ENCODE data around the gene BMERB1.
"Not testable (repeated sequence)": the region's sequence is repeated elsewhere in the genome, so short reads cannot be mapped to it uniquely, and the experiment has no call there.

Gene BMERB1

DNA sequence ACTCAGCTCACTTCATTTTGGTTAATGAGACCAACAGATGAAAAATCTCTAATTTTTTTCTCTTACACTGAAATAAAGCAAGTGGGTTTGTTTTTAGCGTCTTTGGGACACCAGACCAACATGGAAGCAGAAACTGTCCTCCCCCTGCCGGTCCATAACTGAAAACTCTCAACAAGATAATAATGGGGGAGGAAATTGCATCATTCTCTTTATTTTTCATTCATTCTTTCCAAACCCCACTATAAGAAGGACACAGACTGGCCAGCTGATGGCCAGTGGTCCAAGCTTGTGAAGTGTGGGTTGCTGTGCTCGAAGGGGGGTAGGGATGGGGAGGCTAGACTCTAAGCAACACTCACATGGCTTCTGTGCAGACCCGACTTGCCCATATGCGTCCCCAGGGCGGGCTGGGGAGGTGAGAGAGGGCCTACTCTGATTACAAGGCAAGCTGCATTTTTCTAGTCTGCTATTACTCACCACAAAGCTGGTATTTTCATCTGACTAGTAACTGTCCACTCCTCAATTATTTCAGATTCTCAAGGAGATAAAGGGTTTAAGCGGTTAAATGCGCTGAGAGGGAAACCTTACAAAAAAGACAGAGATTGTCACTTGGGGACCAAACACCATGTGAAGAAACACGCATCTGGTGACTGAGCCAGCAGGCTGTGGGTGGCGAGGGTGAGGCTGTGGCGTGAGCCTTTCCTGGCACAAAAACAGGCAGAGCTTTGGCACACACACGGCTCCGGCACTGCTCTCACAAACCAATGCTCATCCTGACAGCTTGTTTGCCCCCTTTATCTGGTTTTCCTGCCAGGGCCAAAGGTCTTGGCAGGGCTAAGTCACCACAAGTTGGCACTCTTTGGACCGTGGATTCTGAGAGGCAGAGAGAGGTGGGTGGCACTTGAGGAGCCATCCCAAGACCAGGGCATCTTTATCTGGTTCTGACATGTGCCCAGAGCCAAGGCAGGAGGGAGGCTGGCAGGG lies 170.4 kb downstream of the BMERB1 start:
- Mint-ChIP-seq H3K27me3 (no peaks in the 10 kb centered on the region), H3K4me1 (peaks cover 20% of the 10 kb centered on the region), H3K27ac (peak overlapping the region; percentile 63 to 66), H3K9me3 (no peaks in the 10 kb centered on the region), H3K4me3 (no peak overlapping the region)
- ATAC-seq = no peak
- DNase-seq = no peak

DNA sequence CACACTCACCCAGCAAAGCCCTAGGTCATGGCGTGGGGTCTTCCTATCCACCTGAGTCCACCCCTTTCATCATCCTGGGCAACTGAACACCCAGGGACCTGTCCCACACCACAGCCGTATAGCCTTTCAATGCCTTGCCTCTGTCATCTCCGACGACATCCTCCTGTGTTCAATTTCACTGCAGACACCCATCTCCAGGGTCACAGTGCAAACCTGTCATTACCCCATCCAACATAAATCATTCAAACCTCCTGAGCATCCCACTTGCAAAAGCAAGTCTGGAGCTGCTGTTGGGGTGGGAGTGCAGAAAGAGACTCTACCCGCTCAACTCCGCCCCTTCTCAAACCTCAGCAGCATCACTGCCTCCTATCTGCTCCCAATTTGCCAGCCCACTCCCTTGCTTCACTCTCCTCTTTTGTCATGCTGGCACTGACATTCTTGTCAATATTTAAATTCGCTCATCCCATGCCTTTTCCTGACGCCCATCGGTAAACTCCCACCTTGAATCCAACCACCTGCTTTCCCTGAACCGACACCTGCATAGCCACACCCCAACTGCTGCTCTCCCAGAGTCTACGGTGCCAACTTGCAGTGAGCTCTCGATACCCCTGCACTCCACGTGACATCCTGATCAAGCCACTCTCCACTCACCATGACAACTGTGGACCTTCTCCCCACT lies 171.6 kb downstream of the BMERB1 start:
- Mint-ChIP-seq H3K9me3 (no peaks in the 10 kb centered on the region), H3K27me3 (no peaks in the 10 kb centered on the region), H3K4me3 (no peak overlapping the region), H3K4me1 (peaks cover 12% of the 10 kb centered on the region), H3K27ac (peak overlapping the region; percentile 66 to 67)
- DNase-seq (no peak), ATAC-seq (no peak)

DNA sequence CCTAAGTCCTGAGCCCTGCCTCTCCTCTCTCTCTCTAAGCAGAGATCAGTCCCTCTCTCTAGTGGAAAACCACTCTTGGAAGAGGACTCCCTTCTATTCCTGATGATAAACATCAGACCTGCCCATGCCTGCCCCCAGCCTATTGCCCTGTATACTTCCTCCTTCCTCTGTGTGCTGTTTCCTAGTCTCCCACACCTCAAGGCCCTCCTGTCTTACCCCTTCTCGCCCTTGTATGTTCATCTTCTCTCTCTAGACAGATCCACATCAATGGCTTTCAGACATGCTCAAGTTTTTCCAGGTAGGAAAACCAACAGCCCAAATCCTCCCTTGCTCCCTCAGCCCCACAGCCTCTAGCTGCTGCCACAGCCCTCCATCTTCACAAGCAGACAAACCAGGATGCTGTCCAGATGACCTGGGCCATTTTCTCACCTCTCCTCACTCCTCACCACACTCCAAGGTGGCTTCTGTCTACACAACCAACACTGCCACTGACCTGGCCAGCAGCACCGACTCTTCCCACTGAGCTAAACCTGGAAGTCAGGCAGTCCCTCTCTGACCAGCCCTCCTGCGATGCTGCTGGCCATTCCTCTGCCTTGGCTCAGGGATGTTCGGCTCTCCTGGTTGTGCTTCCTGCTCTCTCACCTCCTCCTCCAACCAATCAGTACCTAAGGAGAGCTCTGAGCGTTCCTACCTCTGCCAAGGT lies 172.3 kb downstream of the BMERB1 start:
- Mint-ChIP-seq H3K4me3 (no peak overlapping the region), H3K9me3 (no peaks in the 10 kb centered on the region), H3K27ac (peak overlapping the region; percentile 67 to 79), H3K27me3 (no peaks in the 10 kb centered on the region), H3K4me1 (peaks cover 12% of the 10 kb centered on the region)
- no peak for DNase-seq
- no peak for ATAC-seq

DNA sequence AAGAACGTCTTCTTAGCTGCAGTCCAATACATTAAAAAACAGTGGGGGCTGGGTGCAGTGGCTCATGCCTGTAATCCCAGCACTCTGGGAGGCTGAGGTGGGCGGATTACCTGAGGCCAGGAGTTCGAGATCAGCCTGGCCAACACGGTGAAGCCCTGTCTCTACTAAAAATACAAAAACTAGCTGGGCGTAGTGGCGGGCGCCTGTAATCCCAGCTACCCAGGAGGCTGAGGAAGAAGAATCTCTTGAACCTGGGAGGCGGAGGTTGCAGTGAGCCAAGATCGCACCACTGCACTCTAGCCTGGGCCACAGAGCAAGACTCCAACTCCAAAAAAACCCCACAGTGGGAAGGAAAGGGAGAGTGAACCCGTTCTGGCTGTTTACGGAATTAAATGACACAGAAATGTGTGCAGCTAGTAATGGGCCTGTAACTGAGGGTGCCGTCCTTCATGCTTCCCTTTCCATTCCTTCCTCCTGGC lies 172.9 kb downstream of the BMERB1 start:
- not testable (repeated sequence) for ATAC-seq, H3K4me3 Mint-ChIP-seq, H3K27me3 Mint-ChIP-seq, DNase-seq, H3K9me3 Mint-ChIP-seq
- peak overlapping the region; percentile 67 to 79 for H3K27ac Mint-ChIP-seq
- peaks cover 12% of the 10 kb centered on the region for H3K4me1 Mint-ChIP-seq

DNA sequence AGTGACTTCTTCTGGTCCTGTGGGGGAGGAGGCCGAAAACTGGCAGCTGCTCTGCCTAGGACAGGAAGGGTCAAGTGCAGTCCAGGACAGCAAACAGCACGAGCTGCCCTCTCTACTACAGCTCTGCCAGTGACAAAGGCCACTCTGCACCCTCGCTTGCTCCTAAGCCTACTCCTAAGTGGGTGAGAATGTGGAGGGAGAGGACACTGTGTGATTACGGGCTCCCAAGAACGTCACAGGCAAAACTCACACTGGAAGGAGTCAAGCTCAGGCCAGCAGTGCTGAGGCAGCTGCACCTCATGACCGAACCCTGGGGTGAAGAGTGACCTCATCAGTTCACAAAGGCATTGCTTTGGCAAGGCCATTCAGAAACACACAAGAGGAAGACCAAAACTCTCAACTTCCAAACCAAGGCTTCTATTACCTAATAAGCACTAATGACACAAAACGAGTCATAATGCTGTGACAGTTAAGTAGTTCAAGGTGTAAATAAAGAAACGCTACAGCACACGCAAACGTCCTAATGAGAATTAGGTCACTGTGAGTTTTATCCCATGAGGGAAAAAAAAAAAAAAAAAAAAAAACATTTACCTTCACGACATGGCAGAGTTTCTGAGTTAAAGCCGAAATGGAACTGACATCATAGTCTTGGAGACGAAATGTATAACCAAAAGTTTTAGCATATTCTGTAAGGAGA lies 173.5 kb downstream of the BMERB1 start:
- no peak for DNase-seq
- H3K27ac Mint-ChIP-seq = peak overlapping the region; percentile 12 to 28
- no peak for ATAC-seq
- peaks cover 12% of the 10 kb centered on the region for H3K4me1 Mint-ChIP-seq
- H3K27me3 Mint-ChIP-seq = no peaks in the 10 kb centered on the region
- H3K9me3 Mint-ChIP-seq = no peaks in the 10 kb centered on the region
- H3K4me3 Mint-ChIP-seq = no peak overlapping the region

DNA sequence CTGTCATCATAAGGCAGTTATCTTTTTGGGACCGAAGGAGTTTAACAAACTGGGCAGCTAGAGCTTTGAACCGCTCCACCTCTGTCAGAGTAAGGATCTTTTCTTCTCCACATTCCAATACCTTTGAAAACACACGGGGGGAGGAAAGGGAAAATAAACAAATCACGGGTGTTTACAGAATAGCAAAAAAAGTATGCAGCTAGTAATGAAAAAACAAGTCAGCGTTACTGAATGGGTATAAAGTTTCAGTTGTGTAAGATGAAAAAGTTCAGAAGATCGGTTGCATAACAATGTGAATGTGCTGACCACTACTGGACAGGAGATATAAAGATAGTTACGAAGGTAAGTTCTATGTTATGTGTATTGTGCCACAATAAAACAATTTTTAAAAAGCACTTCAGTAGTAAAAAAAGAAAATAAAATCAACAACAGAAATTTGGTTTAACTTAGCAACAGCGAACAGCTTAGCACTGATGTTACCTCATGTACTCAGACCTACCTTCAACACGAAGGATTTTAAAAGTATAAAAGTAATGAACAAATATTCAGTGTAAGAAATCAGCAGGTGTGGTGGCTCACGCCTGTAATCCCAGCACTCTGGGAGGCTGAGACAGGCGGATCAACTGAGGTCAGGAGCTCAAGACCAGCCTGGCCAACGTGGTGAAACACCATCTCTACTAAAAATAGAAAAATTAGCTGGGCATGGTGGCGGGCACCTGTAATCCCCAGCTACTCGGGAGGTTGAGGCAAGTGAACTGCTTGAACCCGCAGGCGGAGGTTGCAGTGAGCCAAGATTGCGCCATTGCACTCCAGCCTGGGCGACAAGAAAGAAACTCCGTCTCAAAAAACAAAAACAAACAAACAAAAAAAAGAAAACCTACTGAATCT lies 174.3 kb downstream of the BMERB1 start:
- H3K9me3 Mint-ChIP-seq = no peaks in the 10 kb centered on the region
- peak overlapping the region in 1 of 2 donors; percentile 12 for H3K27ac Mint-ChIP-seq
- no peaks in the 10 kb centered on the region for H3K27me3 Mint-ChIP-seq
- DNase-seq (no peak), ATAC-seq (no peak)
- no peak overlapping the region for H3K4me3 Mint-ChIP-seq
- peaks cover 12% of the 10 kb centered on the region for H3K4me1 Mint-ChIP-seq

DNA sequence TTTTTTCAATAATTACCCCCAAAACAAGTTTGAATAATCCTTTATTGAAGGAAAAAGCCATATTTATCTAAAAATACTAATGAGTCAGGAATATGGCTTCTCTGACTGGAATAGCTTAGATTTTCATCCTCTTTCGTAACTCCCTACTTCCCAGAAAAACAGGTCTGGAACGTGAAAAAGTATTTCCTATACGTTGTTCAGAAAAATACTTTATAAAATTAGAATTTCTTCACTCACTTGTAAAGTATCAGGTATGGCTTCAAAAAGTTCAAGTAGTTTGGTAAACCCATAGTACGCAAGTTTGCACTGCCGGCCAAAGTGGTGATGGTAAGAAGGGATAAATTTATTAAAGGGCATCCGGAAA lies 174.9 kb downstream of the BMERB1 start:
- DNase-seq (no peak), ATAC-seq (no peak)
- H3K27me3 Mint-ChIP-seq = no peaks in the 10 kb centered on the region
- H3K9me3 Mint-ChIP-seq = no peaks in the 10 kb centered on the region
- peaks cover 12% of the 10 kb centered on the region for H3K4me1 Mint-ChIP-seq
- no peak overlapping the region for H3K4me3 Mint-ChIP-seq
- peak overlapping the region in 1 of 2 donors; percentile 50 for H3K27ac Mint-ChIP-seq

DNA sequence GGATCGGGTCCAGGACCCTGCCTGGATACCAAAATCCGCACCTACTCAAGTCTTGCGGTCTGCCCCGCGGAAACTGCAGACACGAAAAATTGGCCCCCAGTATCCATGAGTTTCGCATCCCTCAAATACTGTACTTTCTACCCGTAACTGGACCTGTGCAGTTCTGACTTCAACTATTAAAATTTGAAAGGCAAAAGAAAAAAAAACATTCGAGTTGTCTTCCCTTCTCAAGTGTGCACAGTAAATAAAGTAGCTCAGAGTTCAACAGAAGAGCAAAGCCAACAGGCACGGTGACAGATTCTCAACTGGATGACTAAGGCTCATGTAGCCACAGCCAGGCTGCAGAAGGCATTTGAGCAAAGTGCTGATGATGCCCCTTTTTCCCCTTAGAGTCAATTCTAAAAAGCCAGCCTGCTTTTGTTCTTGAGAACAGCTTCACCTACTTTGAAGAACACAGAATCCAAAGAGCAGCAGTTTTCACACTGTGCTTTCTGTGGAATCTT lies 176.0 kb downstream of the BMERB1 start:
- DNase-seq (no peak), ATAC-seq (no peak)
- Mint-ChIP-seq H3K27ac (no peak overlapping the region), H3K9me3 (no peaks in the 10 kb centered on the region), H3K4me1 (peaks cover 12% of the 10 kb centered on the region), H3K27me3 (no peaks in the 10 kb centered on the region), H3K4me3 (no peak overlapping the region)

DNA sequence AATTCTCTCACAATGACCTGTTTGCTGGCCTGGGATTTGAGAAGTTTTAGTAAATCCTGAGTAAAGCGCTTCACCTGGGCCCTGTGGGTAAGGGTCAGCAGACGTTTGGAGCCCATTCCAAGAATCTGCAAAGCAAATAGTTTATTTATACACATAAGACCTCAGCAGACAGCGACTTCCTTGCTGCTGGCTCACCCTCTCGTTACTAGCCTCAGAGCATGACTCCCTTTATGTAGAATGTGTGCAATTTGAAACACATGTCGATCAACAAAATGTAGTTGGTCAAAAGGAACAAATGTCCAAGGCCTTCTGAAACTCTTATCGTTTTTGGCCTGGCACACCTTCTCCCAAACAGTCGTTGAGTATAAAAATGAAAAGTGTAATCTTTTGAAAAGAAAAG lies 177.2 kb downstream of the BMERB1 start:
- Mint-ChIP-seq H3K4me1 (peaks cover 4% of the 10 kb centered on the region), H3K9me3 (no peaks in the 10 kb centered on the region), H3K27me3 (no peaks in the 10 kb centered on the region), H3K27ac (no peak overlapping the region), H3K4me3 (no peak overlapping the region)
- DNase-seq (no peak), ATAC-seq (no peak)

DNA sequence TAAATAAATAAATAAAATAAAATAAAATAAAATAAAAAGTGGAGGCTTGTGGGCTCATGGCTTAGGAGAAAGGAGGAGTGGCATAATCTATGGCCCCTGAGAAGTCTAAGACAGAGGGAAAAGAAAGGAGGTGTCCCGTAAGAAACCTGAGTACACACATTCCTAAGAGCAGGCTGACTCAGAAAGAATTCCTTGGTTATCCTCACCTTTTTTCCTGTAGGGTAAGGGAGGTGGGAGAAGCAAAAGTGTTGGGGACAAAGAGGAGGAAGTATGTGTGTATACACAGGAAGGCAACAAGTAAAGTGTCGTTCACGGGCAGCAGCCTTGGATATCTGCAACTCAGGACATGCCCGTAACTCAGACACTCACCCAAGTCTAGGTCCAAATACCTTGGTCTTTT lies 179.3 kb downstream of the BMERB1 start:
- Mint-ChIP-seq H3K27ac (peak overlapping the region in 1 of 2 donors; percentile 90), H3K27me3 (no peaks in the 10 kb centered on the region), H3K9me3 (no peaks in the 10 kb centered on the region), H3K4me3 (no peak overlapping the region), H3K4me1 (no peaks in the 10 kb centered on the region)
- DNase-seq = no peak
- ATAC-seq = no peak

DNA sequence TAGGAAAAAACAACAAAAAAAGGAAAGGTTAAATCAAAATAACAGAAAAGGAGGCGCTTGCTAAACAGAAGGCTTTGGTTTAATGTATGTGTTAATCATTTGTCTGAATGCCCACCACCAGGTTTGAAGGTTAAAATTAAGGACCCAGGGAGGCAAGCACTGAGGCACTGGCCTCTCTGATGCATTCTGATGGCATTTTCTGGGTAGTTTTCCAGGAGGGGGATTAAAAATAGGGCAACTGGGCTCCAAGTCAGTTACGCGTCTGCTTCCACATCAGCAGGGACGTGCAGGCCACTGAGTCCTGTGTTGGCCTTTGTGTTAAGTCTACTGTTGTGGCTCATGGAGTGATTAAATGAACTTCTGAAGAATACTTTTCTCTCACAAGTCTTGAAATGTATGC lies 181.6 kb downstream of the BMERB1 start:
- H3K27me3 Mint-ChIP-seq = no peaks in the 10 kb centered on the region
- no peak overlapping the region for H3K4me3 Mint-ChIP-seq

DNA sequence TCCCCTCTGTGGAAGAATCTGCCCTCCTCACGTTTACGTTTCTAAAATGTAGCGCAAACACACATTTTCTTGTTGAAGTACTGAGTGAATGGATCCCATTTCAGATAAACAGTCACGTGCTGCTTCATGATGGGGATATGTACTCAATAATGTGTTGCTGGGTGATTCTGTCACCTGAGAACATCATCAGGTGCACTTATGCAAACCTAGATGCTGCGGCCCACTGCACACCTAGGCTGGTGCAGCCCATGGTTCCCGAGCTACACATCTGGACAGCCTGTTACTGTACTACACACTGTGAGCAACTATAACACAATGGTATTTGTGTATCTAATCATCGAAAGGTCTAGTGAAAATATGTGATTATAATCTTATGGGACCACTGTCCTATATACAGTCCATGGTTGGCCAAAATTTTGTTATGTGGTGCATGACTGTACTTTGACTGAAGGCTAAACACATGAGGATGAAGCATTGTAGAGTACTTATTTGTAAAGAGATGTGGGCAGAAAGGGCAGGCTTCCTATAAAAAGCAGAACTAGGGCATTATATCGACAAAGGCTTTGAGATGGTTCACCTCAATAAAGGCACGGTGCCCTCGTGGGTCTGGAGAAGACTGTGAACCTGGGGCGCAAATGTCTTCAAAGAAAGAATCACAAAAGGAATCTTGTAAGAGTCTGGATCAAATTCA lies 182.2 kb downstream of the BMERB1 start:
- Mint-ChIP-seq H3K9me3 (no peaks in the 10 kb centered on the region), H3K27me3 (no peaks in the 10 kb centered on the region), H3K4me1 (no peaks in the 10 kb centered on the region), H3K4me3 (no peak overlapping the region), H3K27ac (no peak overlapping the region)
- ATAC-seq (no peak), DNase-seq (no peak)

More for the DNA sequence above, 181.6 kb downstream of the BMERB1 start:
- no peak for DNase-seq
- H3K9me3 Mint-ChIP-seq = no peaks in the 10 kb centered on the region
- ATAC-seq = no peak
- H3K4me1 Mint-ChIP-seq = no peaks in the 10 kb centered on the region
- no peak overlapping the region for H3K27ac Mint-ChIP-seq

DNA sequence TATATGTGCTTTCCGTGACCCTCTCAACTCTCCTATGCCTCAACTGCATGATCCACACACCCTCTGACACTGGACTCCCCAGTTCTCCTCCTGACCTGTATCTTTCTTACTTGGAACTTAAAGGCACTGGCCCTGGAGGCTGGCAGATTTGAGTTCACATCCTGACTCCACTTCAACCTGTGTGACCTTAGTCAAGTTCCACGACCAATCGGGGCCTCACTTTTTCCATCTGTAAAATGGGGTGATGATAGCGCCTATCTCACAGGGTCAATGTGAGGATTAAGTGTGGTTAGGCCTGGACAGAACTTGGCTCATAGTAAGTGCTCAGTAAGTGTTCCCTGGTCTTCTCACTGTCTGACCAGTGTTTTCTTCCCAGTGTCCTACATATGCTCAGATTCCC lies 183.5 kb downstream of the BMERB1 start:
- no peaks in the 10 kb centered on the region for H3K27me3 Mint-ChIP-seq

DNA sequence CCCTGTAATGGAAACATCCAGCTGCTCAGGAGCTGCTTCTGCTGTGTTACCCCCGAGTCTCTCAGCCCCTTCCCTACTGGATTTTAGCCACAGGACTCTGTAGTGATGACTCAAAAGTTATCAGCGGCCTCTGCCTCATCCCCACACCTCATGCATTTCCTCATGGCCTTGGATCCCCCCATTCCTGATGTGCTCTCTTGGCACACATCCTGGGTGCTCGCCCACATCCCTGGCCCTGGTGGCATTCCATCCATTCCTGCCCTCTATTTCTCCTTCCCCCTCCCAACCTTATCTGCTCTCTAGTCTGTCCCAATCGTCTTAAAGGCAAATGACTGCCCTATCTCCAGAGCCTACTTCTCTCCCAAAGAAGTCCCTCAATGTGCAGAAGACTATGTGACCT lies 184.0 kb downstream of the BMERB1 start:
- Mint-ChIP-seq H3K9me3 (no peaks in the 10 kb centered on the region), H3K27me3 (no peaks in the 10 kb centered on the region), H3K4me3 (no peak overlapping the region), H3K27ac (peak overlapping the region in 1 of 2 donors; percentile 22), H3K4me1 (no peaks in the 10 kb centered on the region)
- no peak for ATAC-seq
- DNase-seq = no peak

More for the DNA sequence above, 183.5 kb downstream of the BMERB1 start:
- peak overlapping the region in 1 of 2 donors; percentile 4 for H3K27ac Mint-ChIP-seq
- H3K4me1 Mint-ChIP-seq = no peaks in the 10 kb centered on the region
- no peaks in the 10 kb centered on the region for H3K9me3 Mint-ChIP-seq
- ATAC-seq (no peak), DNase-seq (no peak)
- H3K4me3 Mint-ChIP-seq = no peak overlapping the region

Measured in stimulated activated naive CD8-positive, alpha-beta T cell treated with anti-CD3 and anti-CD28 coated beads, Interleukin-15, amount 100 ng/mL, for 72 hours (primary cell).